SU-DHL-6 (cell line): ENCODE results near the gene YIPF2.

Source experiments
- EZH2phosphoT487 ChIP-seq: fragments of 200-600 bp; sonication (generic), shearing (Covaris generic); conservative IDR thresholded peaks from 2 replicates; pipeline ENCODE4 v1.6.1; 2018; ENCODE audit warnings: mild to moderate bottlenecking, antibody characterized with exemption, low read length, moderate library complexity, mixed read lengths
- TF ChIP-seq, protein P1 (sequence below): fragments of 200-600 bp; sonication (generic); IDR thresholded peaks from one replicate; pipeline ENCODE4 v1.5.1; 2017; ENCODE audit warnings: antibody characterized with exemption, mild to moderate bottlenecking, low read length, moderate library complexity; ENCODE audit not compliant: insufficient read depth, poor library complexity, severe bottlenecking

DNA sequence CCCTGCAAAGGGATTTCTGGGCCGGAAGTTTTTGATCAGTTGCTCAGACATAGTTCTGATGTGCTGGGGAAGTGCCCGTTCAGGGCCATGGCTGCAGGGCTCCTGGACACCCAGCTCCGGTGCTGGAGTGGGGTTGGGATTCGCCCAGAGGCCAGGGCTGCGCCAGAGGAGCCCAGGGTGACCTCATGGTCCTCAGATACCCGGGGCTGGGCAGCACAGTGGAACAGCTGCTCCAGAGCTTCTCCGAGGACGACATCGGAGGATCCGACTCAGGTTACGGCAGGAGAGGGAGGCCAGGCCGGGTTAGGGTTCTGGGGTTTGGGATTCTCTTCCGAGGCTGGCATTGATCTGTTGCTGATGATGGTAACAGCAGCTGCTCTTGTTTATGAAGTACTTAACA, 36.2 kb downstream of the YIPF2 start:
- TF ChIP-seq, protein P1, sequence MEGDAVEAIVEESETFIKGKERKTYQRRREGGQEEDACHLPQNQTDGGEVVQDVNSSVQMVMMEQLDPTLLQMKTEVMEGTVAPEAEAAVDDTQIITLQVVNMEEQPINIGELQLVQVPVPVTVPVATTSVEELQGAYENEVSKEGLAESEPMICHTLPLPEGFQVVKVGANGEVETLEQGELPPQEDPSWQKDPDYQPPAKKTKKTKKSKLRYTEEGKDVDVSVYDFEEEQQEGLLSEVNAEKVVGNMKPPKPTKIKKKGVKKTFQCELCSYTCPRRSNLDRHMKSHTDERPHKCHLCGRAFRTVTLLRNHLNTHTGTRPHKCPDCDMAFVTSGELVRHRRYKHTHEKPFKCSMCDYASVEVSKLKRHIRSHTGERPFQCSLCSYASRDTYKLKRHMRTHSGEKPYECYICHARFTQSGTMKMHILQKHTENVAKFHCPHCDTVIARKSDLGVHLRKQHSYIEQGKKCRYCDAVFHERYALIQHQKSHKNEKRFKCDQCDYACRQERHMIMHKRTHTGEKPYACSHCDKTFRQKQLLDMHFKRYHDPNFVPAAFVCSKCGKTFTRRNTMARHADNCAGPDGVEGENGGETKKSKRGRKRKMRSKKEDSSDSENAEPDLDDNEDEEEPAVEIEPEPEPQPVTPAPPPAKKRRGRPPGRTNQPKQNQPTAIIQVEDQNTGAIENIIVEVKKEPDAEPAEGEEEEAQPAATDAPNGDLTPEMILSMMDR, result no peak
- TF ChIP-seq EZH2phosphoT487, result no peak
